A673 (cell line): ENCODE results near the gene TAF10. TPM values are rescaled to one million over a fixed set of nuclear protein-coding genes. Genes with fewer than 3 reads are reported as not detected.
A peak's percentile ranks its signal among the peaks of the same experiment; 100 is the strongest.

ENCODE experiments used
- BruUV-seq: library from RNA; stranded (reverse); fragments of 400-500 nt; replicated peaks from 2 replicates; lab custom pipeline; 2021; lab: Mats Ljungman, UMichigan
- CTCF ChIA-PET: fragments of 300-600 bp; sonication (Branson Sonifier 250); formaldehyde crosslinking; loops from one replicate; lab custom pipeline; 2022; ENCODE audit warnings: antibody characterized with exemption; lab: Charles Lee
- POLR2A ChIA-PET: fragments of 300-600 bp; sonication (Branson Sonifier 250); formaldehyde crosslinking; loops from one replicate; lab custom pipeline; 2022; ENCODE audit warnings: antibody characterized with exemption; ENCODE audit not compliant: low non-redundant PET; lab: Charles Lee
- DNase-seq: peaks from one replicate; pipeline ENCODE4 v3.0.0-alpha.2; 2015; ENCODE audit warnings: low spot score
- H3K27ac ChIP-seq: fragments of 200-600 bp; sonication (generic); 2 replicates; pipeline ENCODE4 v1.5.1; 2016; ENCODE audit warnings: mixed run types, low read depth, mild to moderate bottlenecking, mixed read lengths, antibody characterized with exemption, low read length; ENCODE audit not compliant: poor library complexity, severe bottlenecking
- H3K27me3 ChIP-seq: fragments of 200-600 bp; sonication (generic); replicated peaks from 2 replicates; pipeline ENCODE4 v1.6.1; 2017; ENCODE audit warnings: mixed run types, low read depth, mild to moderate bottlenecking, mixed read lengths, antibody characterized with exemption, low read length; ENCODE audit not compliant: insufficient read depth, poor library complexity
- H3K36me3 ChIP-seq: fragments of 200-600 bp; sonication (generic); 2 replicates; pipeline ENCODE4 v1.6.1; 2016; ENCODE audit warnings: mixed run types, mild to moderate bottlenecking, mixed read lengths, antibody characterized with exemption, low read length; ENCODE audit not compliant: insufficient read depth, poor library complexity, severe bottlenecking
- H3K4me1 ChIP-seq: fragments of 200-600 bp; sonication (generic); 2 replicates; pipeline ENCODE4 v1.6.1; 2017; ENCODE audit warnings: mixed run types, mild to moderate bottlenecking, mixed read lengths, antibody characterized with exemption, low read length; ENCODE audit not compliant: insufficient read depth, poor library complexity, severe bottlenecking
- H3K4me3 ChIP-seq: fragments of 200-600 bp; sonication (generic); 2 replicates; pipeline ENCODE4 v1.5.1; 2016; ENCODE audit warnings: low read depth, mixed run types, mild to moderate bottlenecking, mixed read lengths, low read length; ENCODE audit not compliant: poor library complexity, severe bottlenecking
- H3K9me3 ChIP-seq: fragments of 200-600 bp; sonication (generic); 2 replicates; pipeline ENCODE4 v1.6.1; 2016; ENCODE audit warnings: mixed run types, low read depth, mild to moderate bottlenecking, mixed read lengths, antibody characterized with exemption, low read length; ENCODE audit not compliant: poor library complexity, severe bottlenecking
- EZH2 ChIP-seq: fragments of 200-600 bp; sonication (generic); IDR thresholded peaks from 2 replicates; pipeline ENCODE4 v1.6.1; 2017; ENCODE audit warnings: borderline replicate concordance, low read depth, mild to moderate bottlenecking, mixed read lengths, antibody characterized with exemption, low read length; ENCODE audit not compliant: poor library complexity, severe bottlenecking
- intact Hi-C: fragments of 100-400 bp; cut with micrococcal nuclease; formaldehyde crosslinking; loops from one replicate; pipeline ENCODE4 v1.10.0; 2022; ENCODE audit not compliant: unreplicated experiment
- total RNA-seq: library from RNA; stranded (reverse); gene quantifications from 2 replicates; pipeline ENCODE4 v1.2.3, GENCODE V29; 2021
- TF ChIP-seq, protein P1 (sequence below): fragments of 300-800, 200-600 bp; sonication (generic); conservative IDR thresholded peaks from 2 replicates; pipeline ENCODE4 v1.5.1; 2017; ENCODE audit warnings: low read depth, mild to moderate bottlenecking, antibody characterized with exemption, low read length, moderate library complexity, mixed read lengths

The TAF10 gene
- total RNA-seq, 1 experiment from 2014 or later = 112 TPM

GRCh38 chr11:6606471-6607189, 5.4 kb downstream of the TAF10 start:
- ChIA-PET CTCF (no interaction called here), POLR2A (no interaction called here)
- peak overlapping the region; percentile 82 for H3K27ac ChIP-seq
- H3K36me3 ChIP-seq = peaks cover 36% of the 10 kb centered on the region
- intact Hi-C loops = loop anchor here (5.0 kb wide), 1 partner anchor 124 kb away; the partner anchor contains the start of genes ARFIP2 and TIMM10B
- H3K27me3 ChIP-seq = no peaks in the 10 kb centered on the region
- peaks cover 14% of the 10 kb centered on the region for H3K4me1 ChIP-seq
- no peaks in the 10 kb centered on the region for H3K9me3 ChIP-seq
- H3K4me3 ChIP-seq = no peak overlapping the region
- DNase-seq = peak; percentile 78
- TF ChIP-seq EZH2 = no peak
- TF ChIP-seq, protein P1, sequence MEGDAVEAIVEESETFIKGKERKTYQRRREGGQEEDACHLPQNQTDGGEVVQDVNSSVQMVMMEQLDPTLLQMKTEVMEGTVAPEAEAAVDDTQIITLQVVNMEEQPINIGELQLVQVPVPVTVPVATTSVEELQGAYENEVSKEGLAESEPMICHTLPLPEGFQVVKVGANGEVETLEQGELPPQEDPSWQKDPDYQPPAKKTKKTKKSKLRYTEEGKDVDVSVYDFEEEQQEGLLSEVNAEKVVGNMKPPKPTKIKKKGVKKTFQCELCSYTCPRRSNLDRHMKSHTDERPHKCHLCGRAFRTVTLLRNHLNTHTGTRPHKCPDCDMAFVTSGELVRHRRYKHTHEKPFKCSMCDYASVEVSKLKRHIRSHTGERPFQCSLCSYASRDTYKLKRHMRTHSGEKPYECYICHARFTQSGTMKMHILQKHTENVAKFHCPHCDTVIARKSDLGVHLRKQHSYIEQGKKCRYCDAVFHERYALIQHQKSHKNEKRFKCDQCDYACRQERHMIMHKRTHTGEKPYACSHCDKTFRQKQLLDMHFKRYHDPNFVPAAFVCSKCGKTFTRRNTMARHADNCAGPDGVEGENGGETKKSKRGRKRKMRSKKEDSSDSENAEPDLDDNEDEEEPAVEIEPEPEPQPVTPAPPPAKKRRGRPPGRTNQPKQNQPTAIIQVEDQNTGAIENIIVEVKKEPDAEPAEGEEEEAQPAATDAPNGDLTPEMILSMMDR = no peak
- no TSS peak for BruUV-seq

DNA sequence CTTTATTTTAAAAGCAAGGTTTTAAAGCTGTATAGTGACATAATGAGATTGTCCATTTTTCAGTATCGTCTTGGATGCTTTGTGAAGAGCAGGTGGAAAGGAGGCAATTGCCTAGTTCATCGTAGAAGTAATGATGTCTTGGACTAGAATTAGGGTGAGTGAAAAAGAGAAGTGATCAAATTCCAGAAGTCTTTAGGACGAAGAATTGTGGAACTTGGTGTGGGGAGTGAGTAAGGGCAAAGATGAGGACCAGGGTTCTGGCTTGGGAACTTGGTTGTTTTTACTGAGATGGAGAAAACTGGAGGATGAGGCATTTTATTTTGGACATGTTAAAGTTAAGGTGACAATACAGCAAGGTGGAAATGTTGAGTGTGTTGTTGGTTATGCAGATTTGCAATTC, 7.2 kb downstream of the TAF10 start:
- no TSS peak for BruUV-seq

DNA sequence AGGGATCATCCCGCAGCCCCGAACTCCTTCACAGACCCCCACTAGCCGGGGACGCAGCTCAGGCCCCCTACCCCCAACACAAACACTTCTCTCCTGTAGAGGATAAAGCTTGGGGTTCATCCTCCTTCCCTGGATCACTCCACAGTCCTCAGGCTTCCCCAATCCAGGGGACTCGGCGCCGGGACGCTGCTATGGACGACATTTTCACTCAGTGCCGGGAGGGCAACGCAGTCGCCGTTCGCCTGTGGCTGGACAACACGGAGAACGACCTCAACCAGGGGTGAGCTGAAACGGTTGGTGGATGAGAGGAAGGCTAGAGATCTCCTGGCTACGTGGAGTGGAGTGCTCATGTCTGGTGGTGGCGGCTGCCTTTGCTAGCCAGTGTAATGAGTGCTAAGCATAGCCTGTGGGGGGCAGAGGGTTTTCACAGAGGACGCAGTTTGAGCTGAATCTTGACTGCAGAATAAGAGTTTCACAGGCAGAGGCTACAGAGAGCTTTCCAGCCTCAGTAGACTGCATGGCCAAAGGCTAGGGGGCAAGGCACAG, 7.9 kb downstream of the TAF10 start:
- H3K4me1 ChIP-seq = peaks cover 10% of the 10 kb centered on the region
- TF ChIP-seq, protein P1 = 0 out of 2 replicates have a peak, but pooled peaks have one; percentile 22
- no peak for TF ChIP-seq EZH2
- ChIA-PET POLR2A (no interaction called here), CTCF (no interaction called here)
- intact Hi-C loops = loop anchor here (5.0 kb wide), 1 partner anchor 72 kb away; no protein-coding TSS in a partner anchor
- no TSS peak for BruUV-seq
- H3K9me3 ChIP-seq = no peaks in the 10 kb centered on the region
- H3K27ac ChIP-seq = peak overlapping the region; percentile 78
- no peaks in the 10 kb centered on the region for H3K27me3 ChIP-seq
- peaks cover 39% of the 10 kb centered on the region for H3K36me3 ChIP-seq
- peak overlapping the region; percentile 74 for H3K4me3 ChIP-seq
- DNase-seq = peak; percentile 51

More for the DNA sequence above, 7.2 kb downstream of the TAF10 start:
- intact Hi-C loops = loop anchor here (5.0 kb wide), 2 partner anchors 72 to 122 kb away; partner anchors contain the start of genes ARFIP2 and TIMM10B
- no peak for TF ChIP-seq EZH2
- TF ChIP-seq, protein P1 = no peak
- Histone ChIP-seq H3K9me3 (no peaks in the 10 kb centered on the region), H3K27ac (peak overlapping the region; percentile 78), H3K4me1 (peaks cover 10% of the 10 kb centered on the region), H3K27me3 (no peaks in the 10 kb centered on the region), H3K36me3 (peaks cover 39% of the 10 kb centered on the region), H3K4me3 (peak overlapping the region; percentile 74)
- no peak for DNase-seq
- ChIA-PET POLR2A (no interaction called here), CTCF (no interaction called here)
